Stimulated activated CD8-positive, alpha-beta memory T cell treated with anti-CD3 and anti-CD28 coated beads, Interleukin-15, amount 100 ng/mL, for 24 hours (primary cell): ENCODE measurements around the gene MSTO1.
"Not testable (repeated sequence)": the region's sequence is repeated elsewhere in the genome, so short reads cannot be mapped to it uniquely, and the experiment has no call there.

ENCODE experiments used
- DNase-seq: peaks from one replicate; pipeline ENCODE4 v3.0.0-alpha.2; 2020; ENCODE audit warnings: low read depth

The MSTO1 gene

GRCh38 chr1:155613226-155613625, 3.2 kb downstream of the MSTO1 start:
- not testable (repeated sequence) for DNase-seq

GRCh38 chr1:155622191-155622590, 12.2 kb downstream of the MSTO1 start:
- no peak for DNase-seq

- no peak for DNase-seq
Measured at GRCh38 chr1:155623357-155623756, 13.3 kb downstream of the MSTO1 start.

GRCh38 chr1:155626428-155626827, 16.4 kb downstream of the MSTO1 start:
- DNase-seq, result not testable (repeated sequence)

- DNase-seq, result no peak
Measured at GRCh38 chr1:155636397-155637153, 26.6 kb downstream of the MSTO1 start.

GRCh38 chr1:155640367-155640766, 30.3 kb downstream of the MSTO1 start:
- DNase-seq, result no peak

- DNase-seq, result not testable (repeated sequence)
Measured at GRCh38 chr1:155642559-155643180, 32.7 kb downstream of the MSTO1 start.

GRCh38 chr1:155643230-155643629, 33.2 kb downstream of the MSTO1 start:
- DNase-seq, result no peak

GRCh38 chr1:155645034-155645598, 35.1 kb downstream of the MSTO1 start:
- DNase-seq, result no peak

GRCh38 chr1:155645648-155646047, 35.6 kb downstream of the MSTO1 start:
- no peak for DNase-seq

- DNase-seq, result no peak
Measured at GRCh38 chr1:155646307-155646706, 36.3 kb downstream of the MSTO1 start.

- DNase-seq, result no peak
Measured at GRCh38 chr1:155648207-155649147, 38.5 kb downstream of the MSTO1 start.

GRCh38 chr1:155649676-155650075, 39.7 kb downstream of the MSTO1 start:
- DNase-seq, result no peak

- DNase-seq, result no peak
Measured at GRCh38 chr1:155650231-155650757, 40.3 kb downstream of the MSTO1 start.

GRCh38 chr1:155651861-155652661, 42.0 kb downstream of the MSTO1 start:
- no peak for DNase-seq

- DNase-seq, result no peak
Measured at GRCh38 chr1:155652951-155653350, 42.9 kb downstream of the MSTO1 start.

- no peak for DNase-seq
Measured at GRCh38 chr1:155657463-155657862, 47.4 kb downstream of the MSTO1 start.

GRCh38 chr1:155661239-155661638, 51.2 kb downstream of the MSTO1 start:
- DNase-seq, result not testable (repeated sequence)
